ENCODE results near the gene MGLL. TPM values are rescaled to one million over a fixed set of nuclear protein-coding genes. Genes with fewer than 3 reads are reported as not detected.

MGLL gene
- total RNA-seq, 1 donor from 2014 or later, result 82.2 TPM

GRCh38 chr3:127800508-127800907, 21.8 kb downstream of the MGLL start:
- no peak overlapping the region for H3K4me3 ChIP-seq (ENCODE audit: low read depth, low read length)

GRCh38 chr3:127799476-127800222, 22.7 kb downstream of the MGLL start:
- H3K4me3 ChIP-seq (ENCODE audit: low read depth, low read length), result no peak overlapping the region
- no peak for TF ChIP-seq CTCF (conservative IDR thresholded peaks at IDR 0.05; ENCODE audit: low read depth, low read length)
- no peak for DNase-seq (ENCODE audit: low read depth)

More at GRCh38 chr3:127800508-127800907, 21.8 kb downstream of the MGLL start:
- DNase-seq (ENCODE audit: low read depth), result no peak
- TF ChIP-seq CTCF (conservative IDR thresholded peaks at IDR 0.05; ENCODE audit: low read depth, low read length), result no peak

DNA sequence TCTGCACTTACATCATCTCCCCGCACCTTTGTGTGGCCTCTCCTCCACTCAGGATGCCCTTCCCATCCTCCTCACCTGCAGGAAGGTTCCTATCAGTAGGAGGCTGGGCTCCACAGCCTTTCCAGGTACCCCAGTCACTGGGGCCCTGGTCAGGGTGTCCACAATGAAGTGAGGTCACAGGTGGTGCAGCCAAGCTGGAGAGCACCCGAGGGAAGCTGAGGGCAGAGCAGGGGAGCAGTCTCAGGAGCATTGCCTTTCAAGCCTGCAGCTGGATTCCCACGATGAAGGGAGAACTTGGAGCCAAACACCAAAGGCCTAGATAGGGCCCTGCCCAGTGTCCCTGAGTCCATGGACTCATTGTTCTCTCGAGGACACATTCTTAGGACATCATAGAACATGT, 23.6 kb downstream of the MGLL start:
- TF ChIP-seq CTCF (conservative IDR thresholded peaks at IDR 0.05; ENCODE audit: low read depth, low read length), result no peak
- DNase-seq (ENCODE audit: low read depth), result no peak
- no peak overlapping the region for H3K4me3 ChIP-seq (ENCODE audit: low read depth, low read length)

- no peak for TF ChIP-seq CTCF (conservative IDR thresholded peaks at IDR 0.05; ENCODE audit: low read depth, low read length)
- H3K4me3 ChIP-seq (ENCODE audit: low read depth, low read length), result no peak overlapping the region
- DNase-seq (ENCODE audit: low read depth), result no peak
Observed at GRCh38 chr3:127796831-127797150, 25.5 kb downstream of the MGLL start.

GRCh38 chr3:127796045-127796830, 26.1 kb downstream of the MGLL start:
- no peak for TF ChIP-seq CTCF (conservative IDR thresholded peaks at IDR 0.05; ENCODE audit: low read depth, low read length)
- no peak for DNase-seq (ENCODE audit: low read depth)
- H3K4me3 ChIP-seq (ENCODE audit: low read depth, low read length), result no peak overlapping the region

DNA sequence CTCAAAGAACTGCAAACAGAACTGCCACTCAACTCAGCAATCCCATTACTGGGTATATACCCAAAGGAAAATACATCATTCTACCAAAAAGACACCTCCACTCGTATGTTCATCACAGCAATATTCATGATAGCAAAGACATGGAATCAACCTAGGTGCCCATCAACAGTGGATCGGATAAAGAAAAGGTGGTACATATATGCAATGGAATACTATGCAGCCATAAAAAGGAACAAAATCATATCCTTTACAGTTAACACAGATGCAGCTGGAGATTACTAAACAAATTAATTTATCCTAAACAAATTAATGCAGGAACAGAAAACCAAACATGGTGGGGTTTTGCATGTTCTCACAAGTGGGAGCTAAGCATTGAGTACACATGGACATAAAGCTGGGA, 27.3 kb downstream of the MGLL start:
- no peak for DNase-seq (ENCODE audit: low read depth)
- TF ChIP-seq CTCF (conservative IDR thresholded peaks at IDR 0.05; ENCODE audit: low read depth, low read length), result no peak

More for the DNA sequence above, 27.3 kb downstream of the MGLL start:
- no peak overlapping the region for H3K4me3 ChIP-seq (ENCODE audit: low read depth, low read length)
